OCI-LY3 (cell line): ENCODE data around the gene PIK3R5.

Source experiments
- H2AFZ ChIP-seq: fragments of 200-600, 300-600 bp; shearing (Covaris generic); 2 replicates; pipeline ENCODE4 v1.6.0; 2014; ENCODE audit warnings: antibody characterized with exemption, low read depth, low read length
- H3K27ac ChIP-seq: fragments of 200-600, 300-600 bp; sonication (generic); 2 replicates; pipeline ENCODE4 v1.5.1; 2014; ENCODE audit warnings: mild to moderate bottlenecking, low read length, moderate library complexity, mixed read lengths
- H3K27me3 ChIP-seq: fragments of 200-600, 300-600 bp; sonication (generic); 2 replicates; pipeline ENCODE4 v1.6.1; 2014; ENCODE audit warnings: low read depth, low read length, mixed read lengths
- H3K36me3 ChIP-seq: fragments of 200-600, 300-600 bp; sonication (generic); replicated peaks from 2 replicates; pipeline ENCODE3; 2014; ENCODE audit warnings: low read depth, low read length, mixed read lengths
- H3K4me1 ChIP-seq: fragments of 300-600, 200-600 bp; sonication (generic); 2 replicates; pipeline ENCODE4 v1.6.1; 2014; ENCODE audit warnings: low read length, mixed read lengths
- H3K4me2 ChIP-seq: fragments of 200-600, 300-600 bp; sonication (generic); 2 replicates; pipeline ENCODE4 v1.6.1; 2014; ENCODE audit warnings: low read length, mixed read lengths
- H3K4me3 ChIP-seq: fragments of 300-600, 200-600 bp; sonication (generic); 2 replicates; pipeline ENCODE4 v1.5.1; 2014; ENCODE audit warnings: antibody characterized with exemption, mild to moderate bottlenecking, low read length, moderate library complexity
- H3K79me2 ChIP-seq: fragments of 300-600, 200-600 bp; shearing (Covaris generic); 2 replicates; pipeline ENCODE4 v1.6.1; 2014; ENCODE audit warnings: mild to moderate bottlenecking, low read length, mixed read lengths
- H3K9ac ChIP-seq: fragments of 300-600, 200-600 bp; shearing (Covaris generic); 2 replicates; pipeline ENCODE4 v1.6.0; 2014; ENCODE audit warnings: mild to moderate bottlenecking, low read length, moderate library complexity
- H3K9me3 ChIP-seq: fragments of 200-600, 300-600 bp; shearing (Covaris generic); 2 replicates; pipeline ENCODE4 v1.6.1; 2014; ENCODE audit warnings: low read length, mixed read lengths; ENCODE audit not compliant: insufficient read depth
- H4K20me1 ChIP-seq: fragments of 200-600, 300-600 bp; sonication (generic); 2 replicates; pipeline ENCODE4 v1.6.1; 2016; ENCODE audit warnings: low read length, mixed read lengths; ENCODE audit not compliant: insufficient read depth
- EZH2phosphoT487 ChIP-seq: fragments of 200-600 bp; shearing (Covaris generic); IDR thresholded peaks from 2 replicates; pipeline ENCODE4 v1.6.1; 2018; ENCODE audit warnings: antibody characterized with exemption, mixed run types, low read depth
- TF ChIP-seq, protein P1 (sequence below): fragments of 200-600, 300-600 bp; sonication (generic); IDR thresholded peaks from 2 replicates; pipeline ENCODE4 v1.5.1; 2014; ENCODE audit warnings: antibody characterized with exemption, low read length, low read depth

Gene PIK3R5

DNA sequence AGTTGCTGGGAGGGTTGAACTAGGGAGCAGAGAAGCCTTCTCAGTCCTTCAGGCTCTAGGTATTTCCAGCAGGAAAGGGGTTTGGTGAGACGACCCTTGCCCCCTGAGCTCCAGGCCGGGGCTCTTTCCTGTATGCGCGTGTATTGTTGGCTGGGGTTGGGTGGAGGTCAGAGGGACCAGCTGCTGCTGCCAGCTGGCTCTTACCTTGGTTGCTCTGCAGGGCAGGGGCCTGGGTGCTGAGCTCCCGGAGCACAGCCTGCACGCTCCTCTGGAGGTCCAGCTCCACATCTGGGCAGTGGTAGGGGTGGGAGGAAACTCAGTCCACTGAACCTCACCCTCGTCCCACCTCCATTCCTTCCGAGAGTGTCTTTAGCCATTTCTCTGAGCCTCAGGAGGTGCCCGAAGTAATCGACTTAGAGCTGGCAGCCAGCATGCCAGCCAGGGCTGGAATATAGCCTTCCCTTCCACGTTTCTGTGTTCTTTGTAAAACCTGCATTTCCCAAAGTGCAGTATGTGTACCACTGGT, 126.0 kb downstream of the PIK3R5 start:
- Histone ChIP-seq H3K79me2 (no peaks in the 10 kb centered on the region), H4K20me1 (no peaks in the 10 kb centered on the region), H3K27me3 (no peaks in the 10 kb centered on the region), H3K9me3 (no peaks in the 10 kb centered on the region), H2AFZ (no peak overlapping the region), H3K4me3 (no peak overlapping the region), H3K4me1 (peaks cover 9% of the 10 kb centered on the region), H3K4me2 (no peak overlapping the region), H3K36me3 (no peaks in the 10 kb centered on the region), H3K9ac (no peak overlapping the region), H3K27ac (no peak overlapping the region)
- no peak for TF ChIP-seq EZH2phosphoT487
- TF ChIP-seq, protein P1, sequence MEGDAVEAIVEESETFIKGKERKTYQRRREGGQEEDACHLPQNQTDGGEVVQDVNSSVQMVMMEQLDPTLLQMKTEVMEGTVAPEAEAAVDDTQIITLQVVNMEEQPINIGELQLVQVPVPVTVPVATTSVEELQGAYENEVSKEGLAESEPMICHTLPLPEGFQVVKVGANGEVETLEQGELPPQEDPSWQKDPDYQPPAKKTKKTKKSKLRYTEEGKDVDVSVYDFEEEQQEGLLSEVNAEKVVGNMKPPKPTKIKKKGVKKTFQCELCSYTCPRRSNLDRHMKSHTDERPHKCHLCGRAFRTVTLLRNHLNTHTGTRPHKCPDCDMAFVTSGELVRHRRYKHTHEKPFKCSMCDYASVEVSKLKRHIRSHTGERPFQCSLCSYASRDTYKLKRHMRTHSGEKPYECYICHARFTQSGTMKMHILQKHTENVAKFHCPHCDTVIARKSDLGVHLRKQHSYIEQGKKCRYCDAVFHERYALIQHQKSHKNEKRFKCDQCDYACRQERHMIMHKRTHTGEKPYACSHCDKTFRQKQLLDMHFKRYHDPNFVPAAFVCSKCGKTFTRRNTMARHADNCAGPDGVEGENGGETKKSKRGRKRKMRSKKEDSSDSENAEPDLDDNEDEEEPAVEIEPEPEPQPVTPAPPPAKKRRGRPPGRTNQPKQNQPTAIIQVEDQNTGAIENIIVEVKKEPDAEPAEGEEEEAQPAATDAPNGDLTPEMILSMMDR = no peak

DNA sequence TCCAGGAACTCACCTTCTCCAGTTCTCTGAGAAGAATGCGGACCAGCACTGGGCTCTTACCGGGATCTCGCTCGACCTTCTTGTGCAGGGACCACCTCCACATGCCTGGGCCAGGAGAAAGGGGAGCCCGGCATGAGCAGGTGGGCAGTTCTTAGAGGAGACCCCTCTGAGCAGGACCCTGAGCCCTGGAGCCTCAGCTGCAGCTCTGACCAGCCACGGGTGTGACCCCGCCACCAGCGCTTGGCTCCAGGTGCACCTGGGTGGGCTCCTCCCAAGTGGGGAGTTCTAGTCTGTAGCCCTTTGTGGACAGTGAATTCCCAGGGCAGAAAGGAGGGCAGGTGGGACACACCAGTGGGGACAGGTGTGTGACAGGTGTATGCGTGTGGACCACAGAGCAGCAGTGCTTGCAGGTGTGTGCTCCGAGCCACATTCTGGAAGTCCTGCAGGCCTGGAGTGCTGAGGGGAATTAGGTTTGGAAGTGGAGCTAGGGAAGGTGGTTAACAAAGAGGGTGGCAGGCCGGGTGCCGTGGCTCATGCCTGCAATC, 126.9 kb downstream of the PIK3R5 start:
- Histone ChIP-seq H3K79me2 (no peaks in the 10 kb centered on the region), H4K20me1 (no peaks in the 10 kb centered on the region), H3K9me3 (no peaks in the 10 kb centered on the region), H3K4me3 (no peak overlapping the region), H2AFZ (no peak overlapping the region), H3K4me1 (peaks cover 5% of the 10 kb centered on the region), H3K27ac (no peak overlapping the region), H3K9ac (no peak overlapping the region), H3K27me3 (no peaks in the 10 kb centered on the region), H3K36me3 (no peaks in the 10 kb centered on the region), H3K4me2 (no peak overlapping the region)
- TF ChIP-seq EZH2phosphoT487 = no peak
- TF ChIP-seq, protein P1 = no peak

DNA sequence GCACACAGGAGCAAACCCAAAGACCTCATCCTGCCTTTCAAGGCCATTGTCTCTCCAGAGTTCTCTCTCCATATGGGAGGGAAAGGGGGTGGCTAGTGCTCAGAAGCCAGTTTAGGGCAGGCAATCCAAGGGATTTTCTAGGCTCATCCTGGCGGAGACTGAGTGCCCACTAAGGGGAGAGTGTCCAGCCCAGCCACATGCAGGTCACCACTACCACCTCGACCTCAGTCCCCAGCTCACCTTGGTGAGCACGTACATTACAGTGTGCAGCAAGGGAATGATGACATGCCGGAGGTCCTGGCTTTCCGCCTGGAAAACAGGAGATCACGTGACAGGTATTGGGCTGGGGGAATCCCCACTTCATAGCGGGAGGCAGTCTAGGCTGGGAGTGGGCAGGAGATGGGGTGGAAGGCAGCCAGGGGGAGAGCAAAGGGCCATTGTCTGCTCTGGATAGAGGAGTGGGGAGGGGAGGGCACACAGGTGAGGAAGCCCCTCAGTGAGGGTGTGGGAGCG, 127.9 kb downstream of the PIK3R5 start:
- no peaks in the 10 kb centered on the region for H3K27me3 ChIP-seq
- H3K4me2 ChIP-seq = no peak overlapping the region
- no peaks in the 10 kb centered on the region for H3K79me2 ChIP-seq
- no peak overlapping the region for H3K9ac ChIP-seq
- H4K20me1 ChIP-seq = no peaks in the 10 kb centered on the region
- TF ChIP-seq, protein P1 = no peak
- no peak for TF ChIP-seq EZH2phosphoT487
- H3K36me3 ChIP-seq = no peaks in the 10 kb centered on the region
- H3K27ac ChIP-seq = no peak overlapping the region
- H3K4me1 ChIP-seq = no peaks in the 10 kb centered on the region
- no peak overlapping the region for H2AFZ ChIP-seq
- no peak overlapping the region for H3K4me3 ChIP-seq
- no peaks in the 10 kb centered on the region for H3K9me3 ChIP-seq

DNA sequence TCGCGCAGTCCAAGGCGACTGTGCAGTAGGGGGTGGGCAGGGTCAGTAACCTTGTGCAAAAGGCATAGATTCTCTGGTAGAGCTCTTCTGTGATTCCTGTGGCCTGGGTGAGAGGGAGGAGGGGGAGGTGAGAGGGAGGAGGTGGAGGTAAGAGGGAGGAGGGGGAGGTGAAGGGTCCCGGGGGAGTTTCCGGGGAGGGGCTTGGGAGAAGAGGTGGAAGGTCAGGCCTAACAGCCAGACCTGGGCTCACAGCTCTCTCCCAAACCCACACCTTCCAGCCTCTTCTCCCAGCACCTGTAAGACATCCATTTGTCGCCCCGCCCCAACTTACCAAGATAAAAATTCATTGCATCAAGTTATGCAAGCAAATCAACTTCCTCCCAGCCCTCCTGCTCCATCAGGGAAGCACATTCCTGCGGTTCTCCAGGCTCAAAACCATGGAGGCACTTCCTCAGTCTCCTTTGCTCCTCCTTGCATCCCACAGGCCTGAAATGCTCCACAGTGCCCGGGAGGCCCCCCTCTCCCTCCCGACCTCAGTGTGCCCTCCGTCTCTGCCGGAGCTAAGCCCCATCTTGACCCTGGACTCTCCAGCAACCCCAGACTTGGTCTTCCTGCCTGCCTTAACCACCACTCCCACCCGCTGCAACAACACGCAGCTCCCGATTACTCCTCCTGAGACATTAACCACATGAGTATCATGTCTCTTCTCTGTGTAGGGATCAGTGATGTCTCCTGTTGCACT, 128.5 kb downstream of the PIK3R5 start:
- Histone ChIP-seq H3K9me3 (no peaks in the 10 kb centered on the region), H2AFZ (no peak overlapping the region), H3K27ac (no peak overlapping the region), H3K4me1 (no peaks in the 10 kb centered on the region), H3K27me3 (no peaks in the 10 kb centered on the region), H3K9ac (no peak overlapping the region), H3K79me2 (no peaks in the 10 kb centered on the region), H3K36me3 (no peaks in the 10 kb centered on the region), H3K4me3 (no peak overlapping the region), H3K4me2 (no peak overlapping the region), H4K20me1 (no peaks in the 10 kb centered on the region)
- TF ChIP-seq, protein P1 = no peak
- no peak for TF ChIP-seq EZH2phosphoT487
